GM12878 (cell line): ENCODE measurements around the gene CTDNEP1. TPM values are rescaled to one million over a fixed set of nuclear protein-coding genes. Genes with fewer than 3 reads are reported as not detected.

Source experiments
- ATAC-seq: fragments of 200-7000 bp; cut with Tn5 transposase; 3 replicates; pipeline ENCODE4 v1.9.1; 2020; ENCODE audit warnings: mild to moderate bottlenecking, moderate library complexity
- BruUV-seq: library from RNA; stranded (reverse); fragments of 400-500 nt; replicated peaks from 2 replicates; lab custom pipeline; 2021; lab: Mats Ljungman, UMichigan
- CTCF ChIA-PET: fragments of 300-600 bp; sonication (Branson Sonifier 250); formaldehyde crosslinking; extraction: SDS; loops from one replicate; lab custom pipeline; 2021; ENCODE audit warnings: inconsistent platforms; lab: Yijun Ruan, JAX
- POLR2A ChIA-PET: fragments of 350-600 bp; formaldehyde crosslinking; extraction: SDS; loops from one replicate; lab custom pipeline; 2021; ENCODE audit warnings: inconsistent platforms; lab: Charles Lee
- RAD21 ChIA-PET: fragments of 300-600 bp; sonication (Branson Sonifier 250); formaldehyde crosslinking; loops from one replicate; lab custom pipeline; 2023; ENCODE audit warnings: antibody characterized with exemption; ENCODE audit not compliant: unreplicated experiment; lab: Charles Lee
- SMC1A ChIA-PET: fragments of 300-600 bp; sonication (Branson Sonifier 250); formaldehyde crosslinking; loops from one replicate; lab custom pipeline; 2023; ENCODE audit not compliant: unreplicated experiment, uncharacterized antibody; lab: Charles Lee
- DNase-seq: peaks from one replicate; pipeline ENCODE4 v3.0.0-alpha.2; 2011; ENCODE audit warnings: low read depth, low spot score
- FAIRE-seq: peaks from 3 replicates; lab custom pipeline; 2011; peaks lifted over from hg19 to GRCh38; lab: Jason Lieb, UNC
- H2AFZ ChIP-seq: 2 replicates; pipeline ENCODE4 v1.6.0; 2011; ENCODE audit warnings: low read depth, low read length, control low read depth; ENCODE audit not compliant: control insufficient read depth
- H3K27ac ChIP-seq: 2 replicates; pipeline ENCODE4 v1.5.1; 2011; ENCODE audit warnings: control low read depth; ENCODE audit not compliant: control insufficient read depth, insufficient read depth
- H3K27me3 ChIP-seq, 2 experiments: replicated peaks in 1 of 2; 2 replicates each; pipeline versions ENCODE4 v1.6.0 to v1.6.1; 2011; ENCODE audit warnings: low read length in 1 of 2; ENCODE audit not compliant: control insufficient read depth in 2 of 2, insufficient read depth in 2 of 2
- H3K36me3 ChIP-seq, 2 experiments: 2 replicates each; pipeline ENCODE4 v1.5.1; 2011; ENCODE audit warnings: low read length in 1 of 2; ENCODE audit not compliant: control insufficient read depth in 2 of 2, insufficient read depth in 2 of 2
- H3K4me1 ChIP-seq: 2 replicates; pipeline ENCODE4 v1.6.1; 2011; ENCODE audit warnings: mild to moderate bottlenecking, low read length, moderate library complexity, mixed read lengths; ENCODE audit not compliant: control insufficient read depth, insufficient read depth
- H3K4me2 ChIP-seq: 2 replicates; pipeline ENCODE4 v1.6.0; 2011; ENCODE audit warnings: control low read depth; ENCODE audit not compliant: control insufficient read depth, insufficient read depth
- H3K4me3 ChIP-seq: fragments of 200-600 bp; sonication (generic); 2 replicates; pipeline ENCODE4 v1.5.1; 2016
- H3K79me2 ChIP-seq: 2 replicates; pipeline ENCODE4 v1.6.0; 2011; ENCODE audit warnings: low read length; ENCODE audit not compliant: control insufficient read depth, insufficient read depth
- H3K9ac ChIP-seq: 2 replicates; pipeline ENCODE4 v1.8.0; 2011; ENCODE audit warnings: low read length, control low read depth, mixed read lengths; ENCODE audit not compliant: control insufficient read depth, insufficient read depth
- H3K9me3 ChIP-seq: replicated peaks from 3 replicates; pipeline ENCODE4 v1.5.1; 2011; ENCODE audit warnings: mild to moderate bottlenecking, low read length; ENCODE audit not compliant: control insufficient read depth, insufficient read depth
- H4K20me1 ChIP-seq: 2 replicates; pipeline ENCODE4 v1.6.0; 2011; ENCODE audit not compliant: control insufficient read depth, insufficient read depth
- ETV6 ChIP-seq, 2 experiments: fragments of 450-650 bp in 1 of 2; IDR thresholded peaks in 1 of 2; conservative IDR thresholded peaks in 1 of 2; 2 replicates each; pipeline ENCODE4 v1.6.1; 2014; ENCODE audit warnings: antibody characterized with exemption in 1 of 2, borderline replicate concordance in 1 of 2, low read depth in 1 of 2, mild to moderate bottlenecking in 1 of 2, moderate library complexity in 1 of 2
- NR2F1 ChIP-seq: fragments of 450-650 bp; conservative IDR thresholded peaks from 2 replicates; pipeline ENCODE4 v1.6.1; 2017; ENCODE audit warnings: mild to moderate bottlenecking
- NRF1 ChIP-seq: conservative IDR thresholded peaks from 2 replicates; pipeline ENCODE4 v1.6.1; 2011; ENCODE audit warnings: mild to moderate bottlenecking, low read depth, low read length, improper control_type of control experiment
- POLR2A ChIP-seq: IDR thresholded peaks from 2 replicates; pipeline ENCODE4 v1.6.1; 2011; ENCODE audit warnings: low read depth, mild to moderate bottlenecking, low read length
- POLR2AphosphoS2 ChIP-seq: IDR thresholded peaks from 2 replicates; pipeline ENCODE4 v1.6.1; 2011; ENCODE audit warnings: low read depth, mild to moderate bottlenecking, low read length, improper control_type of control experiment, moderate library complexity
- RBBP5 ChIP-seq: fragments of 200-600 bp; sonication (generic); conservative IDR thresholded peaks from 2 replicates; pipeline ENCODE4 v1.6.1; 2016
- TCF7 ChIP-seq: IDR thresholded peaks from 2 replicates; pipeline ENCODE4 v1.6.1; 2014; ENCODE audit warnings: antibody characterized with exemption, borderline replicate concordance
- YY1 ChIP-seq: IDR thresholded peaks from 2 replicates; pipeline ENCODE4 v1.6.1; 2011; ENCODE audit warnings: low read depth, mild to moderate bottlenecking, low read length
- WGBS: methylation state at CpG from one replicate; pipeline ENCODE4 v1.1.6; 2016; ENCODE audit warnings: low lambda C conversion rate; ENCODE audit not compliant: insufficient replicate concordance, insufficient coverage; ENCODE audit errors: missing lambda C conversion rate; 5-methylcytosine and 5-hydroxymethylcytosine counted together
- in situ Hi-C: fragments of 300-500 bp; cut with MboI; formaldehyde crosslinking; loops from 9 replicates; pipeline ENCODE4 v1.14.3; 2018; ENCODE audit warnings: mixed read lengths
- intact Hi-C: fragments of 100-400 bp; cut with micrococcal nuclease; formaldehyde crosslinking; loops from one replicate; pipeline ENCODE4 v1.14.2; 2022; ENCODE audit not compliant: unreplicated experiment
- polyA plus RNA-seq, 11 experiments: library from polyadenylated mRNA; depleted of rRNA in 4 of 11; unstranded in 6 of 11; stranded (reverse) in 5 of 11; fragments of >200 nt; fragmentation: Nextera tagmentation in 4 of 11; fragmentation: Illumina TruSeq in 1 of 11; extraction: Ambion mirVana in 4 of 11; extraction: Trizol in 1 of 11; gene quantifications; 1 replicate in 1 of 11; 2 replicates in 10 of 11; pipeline versions ENCODE4 v1.2.1 to v1.2.3, GENCODE V29; 2011 to 2016; ENCODE audit warnings: inconsistent platforms in 2 of 11, missing spikeins in 2 of 11, low read depth in 1 of 11
- total RNA-seq, 4 experiments: library from RNA; depleted of rRNA in 3 of 4; stranded (reverse); fragments of >200 nt in 3 of 4; fragmentation: Illumina TruSeq in 1 of 4; extraction: Trizol in 1 of 4; gene quantifications; 2 replicates each; pipeline versions ENCODE4 v1.2.1 to v1.2.3, GENCODE V29; 2013 to 2021
- TF ChIP-seq, protein P1 (sequence below): fragments of 450-650 bp; formaldehyde crosslinking; IDR thresholded peaks from 2 replicates; pipeline ENCODE4 v1.4.0; 2020; ENCODE audit warnings: mild to moderate bottlenecking, moderate library complexity

CTDNEP1 gene
- total and polyA plus RNA-seq, 10 of the 15 experiments (the other 5 are each of a cell fraction or from before 2014, with no cell fraction given): 23.7 to 176 (median 30.3) TPM

DNA sequence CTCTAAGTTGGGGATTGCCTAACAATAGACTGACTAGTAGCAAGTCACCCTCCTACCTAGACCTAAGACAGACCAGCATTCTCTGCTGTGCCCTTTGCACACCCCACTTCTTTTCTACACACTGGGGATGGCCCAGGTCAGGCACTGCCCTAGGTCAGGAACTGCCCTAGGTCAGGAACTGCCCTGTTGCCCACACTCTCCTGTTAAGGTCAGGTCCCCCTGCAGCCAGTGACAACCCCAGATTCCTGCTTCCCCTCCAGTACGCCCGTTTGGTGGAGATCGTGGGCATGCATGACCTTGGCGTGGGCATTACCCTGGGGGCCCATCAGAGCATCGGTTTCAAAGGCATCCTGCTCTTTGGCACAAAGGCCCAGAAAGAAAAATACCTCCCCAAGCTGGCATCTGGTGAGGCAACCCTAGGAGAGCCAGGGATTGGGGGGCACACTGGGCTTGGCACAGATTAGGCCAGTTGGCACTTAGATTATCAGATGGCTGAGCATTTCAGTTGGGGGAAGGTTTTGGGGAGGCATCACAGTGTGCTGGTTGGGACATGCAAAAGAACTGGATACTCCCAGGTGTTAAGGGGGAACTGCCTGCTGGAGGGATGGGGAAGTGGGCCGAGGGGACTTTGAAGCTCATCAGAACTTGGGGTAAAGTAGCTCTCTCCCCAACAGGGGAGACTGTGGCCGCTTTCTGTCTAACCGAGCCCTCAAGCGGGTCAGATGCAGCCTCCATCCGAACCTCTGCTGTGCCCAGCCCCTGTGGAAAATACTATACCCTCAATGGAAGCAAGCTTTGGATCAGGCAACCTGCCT, 30.0 kb downstream of the CTDNEP1 start:
- no peak overlapping the region for H3K27ac ChIP-seq
- BruUV-seq: no TSS peak

More for the DNA sequence above, 30.0 kb downstream of the CTDNEP1 start:
- POLR2A ChIA-PET: interaction anchor here (0.5 to 5.9 kb wide), 14 partner anchors 9 to 1733 kb away, joined by 3 to 60 read pairs (median 4); partner anchors contain the start of genes CTDNEP1, DVL2, ELP5 and GABARAP
- no peak for FAIRE-seq
- CTCF ChIA-PET: interaction anchor here (0.6 to 5.1 kb wide), 20 partner anchors 11 to 175 kb away, joined by 3 to 70 read pairs (median 5); partner anchors contain the start of genes ACAP1, DVL2, GABARAP and PHF23
- peaks cover 15% of the 10 kb centered on the region in 2 experiments for H3K36me3 ChIP-seq
- SMC1A ChIA-PET: interaction anchor here (0.6 to 4.8 kb wide), 11 partner anchors 13 to 175 kb away, joined by 3 to 34 read pairs (median 5); partner anchors contain the start of genes DVL2 and GABARAP
- no peaks in the 10 kb centered on the region for H3K27me3 ChIP-seq
- RAD21 ChIA-PET: interaction anchor here (0.5 to 3.2 kb wide), 14 partner anchors 13 to 186 kb away, joined by 3 to 51 read pairs (median 4); partner anchors contain the start of genes CTDNEP1, DVL2, ELP5 and GABARAP
- 84% methylated on average over 10 of the region's 10 CpGs for WGBS
- H3K9ac ChIP-seq: no peak overlapping the region
- H3K79me2 ChIP-seq: peaks cover 14% of the 10 kb centered on the region
- DNase-seq: no peak
- H3K4me3 ChIP-seq: no peak overlapping the region
- no peak for ATAC-seq
- H3K9me3 ChIP-seq: no peaks in the 10 kb centered on the region
- H3K4me1 ChIP-seq: peaks cover 12% of the 10 kb centered on the region
- H3K4me2 ChIP-seq: peak overlapping the region; percentile 97
- TF ChIP-seq NR2F1: no peak
- 0 out of 2 replicates have a peak, but pooled peaks have one; percentile 28 for TF ChIP-seq POLR2AphosphoS2
- TF ChIP-seq ETV6 (conservative IDR thresholded peaks at IDR 0.05 in 1 of 2, IDR thresholded peaks at IDR 0.05 in 1 of 2; ENCODE audit: borderline replicate concordance in 1 of 2, low read depth in 1 of 2): no peak
- no peak for TF ChIP-seq NRF1
- TF ChIP-seq, protein P1, sequence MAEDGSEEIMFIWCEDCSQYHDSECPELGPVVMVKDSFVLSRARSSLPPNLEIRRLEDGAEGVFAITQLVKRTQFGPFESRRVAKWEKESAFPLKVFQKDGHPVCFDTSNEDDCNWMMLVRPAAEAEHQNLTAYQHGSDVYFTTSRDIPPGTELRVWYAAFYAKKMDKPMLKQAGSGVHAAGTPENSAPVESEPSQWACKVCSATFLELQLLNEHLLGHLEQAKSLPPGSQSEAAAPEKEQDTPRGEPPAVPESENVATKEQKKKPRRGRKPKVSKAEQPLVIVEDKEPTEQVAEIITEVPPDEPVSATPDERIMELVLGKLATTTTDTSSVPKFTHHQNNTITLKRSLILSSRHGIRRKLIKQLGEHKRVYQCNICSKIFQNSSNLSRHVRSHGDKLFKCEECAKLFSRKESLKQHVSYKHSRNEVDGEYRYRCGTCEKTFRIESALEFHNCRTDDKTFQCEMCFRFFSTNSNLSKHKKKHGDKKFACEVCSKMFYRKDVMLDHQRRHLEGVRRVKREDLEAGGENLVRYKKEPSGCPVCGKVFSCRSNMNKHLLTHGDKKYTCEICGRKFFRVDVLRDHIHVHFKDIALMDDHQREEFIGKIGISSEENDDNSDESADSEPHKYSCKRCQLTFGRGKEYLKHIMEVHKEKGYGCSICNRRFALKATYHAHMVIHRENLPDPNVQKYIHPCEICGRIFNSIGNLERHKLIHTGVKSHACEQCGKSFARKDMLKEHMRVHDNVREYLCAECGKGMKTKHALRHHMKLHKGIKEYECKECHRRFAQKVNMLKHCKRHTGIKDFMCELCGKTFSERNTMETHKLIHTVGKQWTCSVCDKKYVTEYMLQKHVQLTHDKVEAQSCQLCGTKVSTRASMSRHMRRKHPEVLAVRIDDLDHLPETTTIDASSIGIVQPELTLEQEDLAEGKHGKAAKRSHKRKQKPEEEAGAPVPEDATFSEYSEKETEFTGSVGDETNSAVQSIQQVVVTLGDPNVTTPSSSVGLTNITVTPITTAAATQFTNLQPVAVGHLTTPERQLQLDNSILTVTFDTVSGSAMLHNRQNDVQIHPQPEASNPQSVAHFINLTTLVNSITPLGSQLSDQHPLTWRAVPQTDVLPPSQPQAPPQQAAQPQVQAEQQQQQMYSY (CRISPR knock-in tag): no peak
- peak; percentile 60; the same call in 1 of the 2 replicates for TF ChIP-seq POLR2A
- TF ChIP-seq YY1: no peak
- TF ChIP-seq RBBP5: no peak
- TF ChIP-seq TCF7: no peak
- TF ChIP-seq, all 136 proteins: peak for 2
- no peaks in the 10 kb centered on the region for H4K20me1 ChIP-seq
- intact Hi-C loops: no loop called here
- in situ Hi-C loops: no loop called here
- H2AFZ ChIP-seq: no peak overlapping the region
